Measurements from ENCODE around the gene UFL1. TPM values are rescaled to one million over a fixed set of nuclear protein-coding genes. Genes with fewer than 3 reads are reported as not detected.

Gene UFL1
- total RNA-seq: 16.9 and 19.0 TPM in 2 replicates

GRCh38 chr6:96521644-96522464, at the start of gene UFL1:
Gene UFL1 (plus strand): TSS chr6:96521806. CDS start chr6:96521874, 68 bp downstream.

GRCh38 chr6:96562886-96563285, 41.3 kb downstream of the UFL1 start, which contains the start of gene FHL5:
Gene FHL5 (plus strand): TSS chr6:96563128. CDS start chr6:96603614, 40,486 bp downstream.

Other genes with a start within 250 kb of the UFL1 start
- gene FHL5, start 41.3 kb downstream of the UFL1 start, total RNA-seq: not detected in 2 replicates